Activated CD4-positive, alpha-beta T cell treated with anti-CD3 and anti-CD28 coated beads, Interleukin-10, Interleukin-2, amounts not matched to agents 100 ng/mL and 50 ng/mL, durations not matched to agents 16 hours and 8 hours (primary cell): ENCODE results near the gene MAP4K4.

ENCODE experiments used
- DNase-seq: peaks from one replicate; pipeline ENCODE4 v3.0.0-alpha.2; 2020

MAP4K4 gene

DNA sequence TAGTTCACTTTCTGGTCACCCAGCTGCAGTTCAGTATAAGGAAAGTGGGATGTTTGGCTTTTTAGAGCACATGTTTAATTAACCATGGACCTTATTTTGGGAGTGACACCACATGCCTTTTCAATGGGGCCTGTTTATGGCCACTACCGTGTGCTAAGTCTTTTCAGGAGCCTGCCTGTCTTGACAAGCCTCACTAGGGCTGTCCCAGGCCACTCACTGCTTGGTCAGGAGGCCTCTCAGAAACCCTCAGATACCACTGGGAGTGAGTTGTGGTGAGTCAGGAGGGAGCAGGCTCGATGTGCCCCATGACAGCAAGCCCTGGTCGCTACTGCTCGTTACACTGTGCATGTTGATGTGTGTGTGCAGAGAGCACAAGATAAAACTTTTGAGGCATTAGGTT, 123.0 kb downstream of the MAP4K4 start:
- DNase-seq = peak; percentile 26

DNA sequence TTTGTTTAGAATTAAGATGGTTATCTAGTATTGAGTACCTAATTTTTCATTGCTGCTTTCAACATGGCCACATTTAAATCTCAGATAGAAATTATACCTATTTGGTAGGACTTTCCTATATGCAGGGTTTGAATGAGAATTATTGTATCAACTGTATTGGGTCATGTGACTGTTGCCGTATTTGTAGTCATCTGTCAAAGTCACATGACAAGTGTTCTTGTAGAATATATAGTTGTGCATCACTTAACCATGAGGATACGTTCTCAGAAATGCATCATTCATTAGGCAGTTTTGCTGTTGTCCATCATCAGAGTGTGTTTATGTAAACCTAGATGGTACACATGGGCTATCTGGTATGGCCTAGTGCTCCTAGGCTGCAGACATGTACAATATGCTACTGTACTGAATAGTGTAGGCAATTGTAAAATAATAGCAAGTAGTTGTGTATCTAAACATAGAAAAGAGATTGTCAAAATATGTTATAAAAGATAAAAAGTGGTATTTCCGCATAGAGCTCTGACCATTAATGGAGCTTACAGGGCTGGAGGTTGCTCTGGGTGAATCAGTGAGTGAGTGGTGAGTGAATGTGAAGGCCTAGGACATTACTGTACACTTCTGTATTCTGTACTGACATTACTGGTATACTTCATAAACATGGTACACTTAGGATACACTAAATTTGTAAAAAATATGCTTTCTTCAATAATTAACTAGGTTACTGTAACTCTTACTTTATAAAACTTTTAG, 123.7 kb downstream of the MAP4K4 start:
- DNase-seq = no peak

- no peak for DNase-seq
Measured at GRCh38 chr2:101821828-101822458, 124.4 kb downstream of the MAP4K4 start.

DNA sequence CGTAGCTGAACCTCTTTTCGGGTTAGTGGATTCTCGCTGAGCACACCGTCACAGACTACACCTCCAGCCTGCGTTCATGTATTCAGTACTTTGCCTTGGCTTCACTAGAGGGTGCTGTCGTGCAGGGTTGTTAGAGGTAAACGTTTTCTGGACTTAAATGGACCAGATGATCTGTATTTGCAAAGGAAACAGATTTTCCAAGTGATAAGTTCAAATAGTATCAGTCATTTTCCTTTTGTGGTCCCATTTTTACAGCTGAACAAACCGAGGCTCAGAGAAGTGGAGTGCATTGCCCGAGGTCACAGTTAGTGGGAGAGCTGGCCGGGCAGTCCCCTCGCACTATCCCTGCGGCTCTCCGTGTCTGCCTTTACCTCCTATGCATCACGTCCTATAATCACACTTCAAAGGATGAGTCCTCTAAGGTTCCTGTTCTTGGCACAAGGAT, 125.9 kb downstream of the MAP4K4 start:
- peak; percentile 80 for DNase-seq

DNA sequence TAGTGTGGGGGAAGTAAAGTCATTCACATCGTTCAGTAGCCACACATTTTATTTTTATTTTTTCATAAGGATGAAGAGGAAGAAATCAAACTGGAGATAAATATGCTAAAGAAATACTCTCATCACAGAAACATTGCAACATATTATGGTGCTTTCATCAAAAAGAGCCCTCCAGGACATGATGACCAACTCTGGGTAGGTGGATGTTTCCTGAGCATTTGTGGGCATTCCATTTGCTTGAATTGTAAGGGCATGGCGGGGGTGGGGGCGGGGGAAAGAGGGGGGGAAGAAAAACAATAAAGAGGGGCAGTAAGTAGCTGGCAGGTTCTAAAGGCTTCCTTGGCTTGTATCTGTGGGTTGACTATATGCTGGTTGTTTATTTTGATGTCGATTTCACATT, 126.4 kb downstream of the MAP4K4 start:
- DNase-seq = no peak

- no peak for DNase-seq
Measured at GRCh38 chr2:101826716-101827115, 129.2 kb downstream of the MAP4K4 start.

DNA sequence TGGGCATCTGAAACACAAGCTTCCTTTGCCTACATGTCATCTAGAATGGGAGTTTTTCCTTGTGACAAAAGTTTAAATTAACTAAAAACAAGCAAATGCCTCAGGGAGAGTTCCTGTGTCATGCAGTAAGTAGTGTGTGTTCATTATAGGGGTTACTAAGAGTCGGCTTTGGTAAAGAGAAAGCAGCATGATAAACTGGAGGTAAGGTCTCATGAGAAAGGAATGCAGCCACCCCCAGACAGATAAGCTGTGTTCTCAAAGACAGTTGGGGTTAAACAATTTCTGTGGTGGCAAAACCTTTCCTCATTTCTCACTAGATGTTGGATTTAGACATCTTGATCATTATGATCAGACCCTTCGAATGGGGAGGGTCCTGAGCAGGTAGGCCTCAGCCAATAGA, 129.7 kb downstream of the MAP4K4 start:
- no peak for DNase-seq

DNA sequence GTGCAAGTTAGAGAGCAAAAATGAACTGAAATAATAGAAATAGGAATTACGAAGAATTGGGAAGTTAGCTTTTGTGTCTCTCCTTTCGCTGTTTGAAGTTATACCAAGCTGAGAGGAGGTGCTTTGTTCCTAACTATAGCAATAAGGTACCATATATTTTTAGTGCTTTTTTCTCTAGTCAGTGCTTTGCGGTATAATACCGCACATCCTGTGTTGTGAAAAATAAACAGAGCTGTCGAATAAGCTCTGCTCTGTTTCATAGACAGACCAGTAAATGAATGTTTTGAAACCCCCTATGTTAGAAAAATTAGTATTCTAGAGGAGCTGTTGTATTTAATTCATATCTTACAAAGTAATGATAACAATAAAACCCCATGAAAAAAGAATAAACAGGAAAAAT, 130.8 kb downstream of the MAP4K4 start:
- peak; percentile 50 for DNase-seq

- no peak for DNase-seq
Measured at GRCh38 chr2:101828673-101829334, 131.3 kb downstream of the MAP4K4 start.

DNA sequence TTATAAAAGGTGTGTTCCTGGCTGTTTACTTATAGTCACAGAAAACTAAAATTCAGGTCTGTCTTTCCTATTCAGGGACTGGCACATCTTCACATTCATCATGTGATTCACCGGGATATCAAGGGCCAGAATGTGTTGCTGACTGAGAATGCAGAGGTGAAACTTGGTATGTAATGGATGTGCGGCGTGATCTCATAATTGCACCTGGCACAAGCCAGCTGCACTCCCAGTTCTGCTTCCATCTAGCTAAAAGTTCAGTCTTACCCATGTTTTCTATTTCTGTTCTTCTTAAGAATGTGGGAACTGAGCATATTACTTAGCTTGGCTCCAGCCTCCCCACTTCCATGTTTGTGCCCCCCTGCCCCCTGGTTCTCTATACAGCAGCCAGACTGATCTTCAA, 131.9 kb downstream of the MAP4K4 start:
- DNase-seq = no peak

DNA sequence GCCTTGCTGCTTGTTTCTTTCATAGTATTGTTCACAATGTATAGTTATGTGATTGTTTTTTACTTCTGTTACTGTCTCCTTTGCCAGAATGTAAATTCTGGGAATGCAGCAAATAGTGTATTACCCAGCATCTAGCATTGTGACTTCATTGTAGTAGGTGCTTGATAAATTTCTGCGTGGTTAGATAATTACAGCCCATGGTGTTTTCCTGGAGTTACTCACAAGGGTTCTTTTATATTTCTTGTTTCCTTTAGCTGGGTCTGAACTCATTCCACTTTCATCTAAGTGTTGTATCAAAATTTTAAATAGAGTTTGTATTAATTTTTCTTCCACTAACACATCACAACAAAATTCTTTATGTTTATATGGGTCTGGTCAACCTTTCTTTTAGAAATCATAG, 132.6 kb downstream of the MAP4K4 start:
- DNase-seq = peak; percentile 17

- peak; percentile 73 for DNase-seq
Measured at GRCh38 chr2:101830555-101830954, 133.0 kb downstream of the MAP4K4 start.

DNA sequence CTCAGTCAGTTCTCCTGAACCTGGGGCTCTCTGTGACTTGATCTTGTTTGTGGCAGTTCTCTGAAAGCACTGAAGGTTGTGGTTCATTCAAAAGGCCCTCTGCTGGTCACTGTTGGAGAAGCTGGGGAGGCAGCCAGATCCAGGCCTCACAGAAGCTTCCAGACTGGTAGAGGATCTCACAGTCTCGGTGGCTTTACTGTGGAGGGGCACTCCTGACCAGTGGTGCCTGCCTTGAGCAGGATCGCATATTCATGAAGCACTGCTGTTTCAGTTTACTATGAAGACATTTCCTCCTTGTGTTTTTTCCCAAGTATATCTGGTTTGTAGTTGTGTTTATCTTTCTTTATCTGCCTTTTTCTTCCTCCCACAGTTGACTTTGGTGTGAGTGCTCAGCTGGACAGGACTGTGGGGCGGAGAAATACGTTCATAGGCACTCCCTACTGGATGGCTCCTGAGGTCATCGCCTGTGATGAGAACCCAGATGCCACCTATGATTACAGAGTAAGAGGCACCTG, 133.9 kb downstream of the MAP4K4 start:
- peak; percentile 71 for DNase-seq

DNA sequence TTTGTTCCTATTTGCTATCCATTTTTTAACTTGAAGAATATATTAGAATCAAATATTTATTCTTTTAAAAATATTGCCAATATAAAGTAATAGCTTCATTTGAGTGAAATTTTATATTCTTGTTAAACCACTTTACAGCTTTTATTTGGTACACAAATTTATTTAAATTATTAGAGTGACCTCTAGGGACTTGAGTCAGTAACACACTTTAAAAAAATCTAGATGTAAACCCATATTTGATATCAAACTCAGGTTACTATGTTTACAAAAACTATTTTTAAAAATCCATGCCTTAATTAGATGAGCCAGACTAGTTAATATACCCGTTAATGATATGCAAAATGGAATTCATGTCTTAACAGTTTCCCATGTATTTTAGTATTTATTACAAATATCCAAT, 134.6 kb downstream of the MAP4K4 start:
- no peak for DNase-seq

DNA sequence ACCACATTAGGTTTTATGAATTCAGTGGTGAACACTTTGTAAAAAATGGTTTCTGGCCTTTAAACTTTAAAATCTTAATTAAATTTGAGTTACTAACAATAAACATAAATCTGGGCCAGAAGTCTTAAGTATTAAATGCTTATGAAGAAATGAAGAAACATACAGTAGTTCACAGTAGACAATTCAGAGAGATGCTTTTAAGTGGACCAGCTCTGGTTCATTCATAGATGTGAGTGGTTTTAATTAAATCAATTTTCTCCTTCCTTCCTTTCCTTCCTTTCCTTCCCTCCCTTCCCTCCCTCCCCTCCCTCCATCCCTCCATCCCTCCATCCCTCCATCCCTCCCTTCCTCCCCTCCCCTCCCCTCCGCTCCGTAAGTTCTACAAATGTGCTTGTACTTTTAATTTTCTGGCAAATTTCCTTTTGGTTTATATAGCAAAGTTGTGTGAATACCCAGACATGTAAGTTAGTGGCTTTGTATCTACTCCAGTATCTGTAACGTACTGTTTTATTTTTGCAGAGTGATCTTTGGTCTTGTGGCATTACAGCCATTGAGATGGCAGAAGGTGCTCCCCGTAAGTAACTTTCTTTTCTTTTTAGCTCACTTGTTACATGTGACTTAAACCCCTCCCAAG, 136.5 kb downstream of the MAP4K4 start:
- no peak for DNase-seq

GRCh38 chr2:101837354-101837753, 139.8 kb downstream of the MAP4K4 start:
- no peak for DNase-seq

GRCh38 chr2:101841679-101842327, 144.3 kb downstream of the MAP4K4 start:
- no peak for DNase-seq

GRCh38 chr2:101842471-101842870, 145.0 kb downstream of the MAP4K4 start:
- no peak for DNase-seq

- DNase-seq = no peak
Measured at GRCh38 chr2:101843048-101843447, 145.5 kb downstream of the MAP4K4 start.

DNA sequence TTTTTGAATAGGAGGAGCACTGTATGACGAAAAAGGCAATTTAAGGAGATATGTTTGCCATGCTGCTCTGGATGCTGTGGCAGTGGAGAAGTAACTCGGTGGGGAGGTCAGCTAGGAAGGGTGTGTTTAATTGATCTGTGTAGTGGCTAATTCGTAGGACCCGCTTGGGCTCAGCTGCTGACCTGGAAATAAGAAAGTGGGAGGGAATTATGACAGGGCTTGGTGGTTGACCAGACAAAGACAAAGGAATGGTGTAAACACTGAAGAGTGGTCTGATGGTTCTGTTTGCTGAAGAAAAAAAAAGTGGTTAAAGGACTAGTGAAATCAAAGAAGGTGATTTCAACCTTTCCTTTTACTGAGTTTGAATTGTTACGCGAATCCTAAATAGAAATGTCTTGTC, 146.0 kb downstream of the MAP4K4 start:
- DNase-seq = no peak

GRCh38 chr2:101844055-101844635, 146.6 kb downstream of the MAP4K4 start:
- no peak for DNase-seq

GRCh38 chr2:101846973-101847372, 149.5 kb downstream of the MAP4K4 start:
- no peak for DNase-seq
